Measurements from ENCODE around the gene DZANK1. TPM values are rescaled to one million over a fixed set of nuclear protein-coding genes. Genes with fewer than 3 reads are reported as not detected.

The DZANK1 gene
- total and polyA plus RNA-seq, 9 of the 15 experiments (the other 6 are each of a cell fraction or from before 2014, with no cell fraction given) = 0.04 to 0.18 (median 0.11) TPM; not detected in 2

DNA sequence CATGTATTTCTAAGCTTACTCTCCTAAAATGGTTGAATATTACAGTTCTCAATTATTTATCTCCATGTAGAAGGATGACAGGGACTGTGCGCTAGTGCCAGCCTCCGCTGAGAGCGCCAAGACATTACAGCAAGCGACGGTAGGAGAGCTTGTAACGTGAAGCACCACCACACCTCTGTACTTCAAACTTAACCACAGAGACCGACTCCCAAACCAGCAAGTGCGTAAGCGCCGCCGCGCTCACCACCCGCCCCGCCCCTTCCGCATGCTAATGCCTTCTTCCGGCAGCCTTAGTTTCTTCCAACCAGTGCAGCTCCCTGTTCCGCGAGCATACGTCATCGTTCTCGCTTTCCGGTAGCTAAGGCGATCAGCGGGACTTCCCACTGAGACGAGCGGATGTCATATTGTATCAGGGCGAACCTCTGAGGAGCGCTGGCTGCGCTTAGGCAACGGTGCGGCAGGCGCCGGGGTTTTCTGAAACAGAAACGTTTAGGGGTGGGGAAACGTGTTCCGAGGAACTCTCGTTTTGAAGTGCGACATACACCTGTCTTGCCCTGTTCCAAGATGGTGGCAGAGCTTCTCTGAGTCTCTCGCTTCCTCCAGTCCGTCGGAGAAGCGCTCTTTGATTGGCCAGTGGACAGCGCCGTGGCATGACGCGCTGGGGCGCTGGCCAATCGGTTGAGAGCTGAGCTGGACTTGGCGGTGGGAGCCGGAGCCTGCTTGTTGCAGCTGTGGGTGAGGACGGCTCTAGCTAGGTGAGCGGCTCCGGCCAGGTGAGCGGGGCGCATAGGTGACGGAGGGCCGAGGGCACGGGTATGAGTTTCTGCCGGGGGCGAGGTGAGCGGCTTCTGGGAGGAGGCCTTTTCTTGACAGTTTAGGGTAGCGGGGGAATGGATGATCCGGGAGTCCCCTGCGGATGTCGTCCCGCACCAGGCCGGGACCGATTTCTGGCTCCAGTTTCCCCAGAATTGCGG lies 40.7 kb upstream of the DZANK1 start, which contains the start of gene SEC23B:
SEC23B (plus strand) TSS at position 723 of the 974 bp plus-strand sequence. CDS start 2,896 bp downstream, outside the sequence.
- intact Hi-C loops (cut with micrococcal nuclease) = no loop called here
- ChIA-PET CTCF (ENCODE audit: low intra/inter-chr PET ratio) (no interaction called here), POLR2A (interaction anchor here (0.6 to 1.9 kb wide), 8 partner anchors 9 to 1500 kb away, joined by 3 to 8 read pairs (median 5); partner anchors contain the start of genes DZANK1, POLR3F and RBBP9)
- peak; percentile 99 for FAIRE-seq
- Histone ChIP-seq H3K4me3 (peak within 1 kb of the TSS; percentile 79), H3K4me1 (replicated peaks in 1 of 2; ENCODE audit: control insufficient read depth in 2 of 2, insufficient read depth in 2 of 2, low read length in 2 of 2) (peaks cover 0 to 6% of the 10 kb centered on the region in 2 experiments; a peak in 2 of 5 replicates), H3K36me3 (ENCODE audit: control insufficient read depth, insufficient read depth, low read length) (peaks cover 23% of the 10 kb centered on the region), H3K9me1 (ENCODE audit: control insufficient read depth, insufficient read depth, low read length) (no peaks in the 10 kb centered on the region), H4K20me1 (replicated peaks; ENCODE audit: control insufficient read depth, insufficient read depth, low read length) (no peaks in the 10 kb centered on the region), H3K9ac (ENCODE audit: insufficient read depth in 1 of 2, low read depth in 2 of 2, low read length in 2 of 2) (peak within 1 kb of the TSS; percentile 84 to 92), H3K27ac (ENCODE audit: extremely low read depth, low read depth, low read length) (peak within 1 kb of the TSS; percentile 96), H3K27me3 (ENCODE audit: control insufficient read depth in 2 of 2, insufficient read depth in 2 of 2, low read length in 2 of 2) (no peaks in the 10 kb centered on the region), H3K79me2 (ENCODE audit: control insufficient read depth, insufficient read depth, low read length) (peaks cover 17% of the 10 kb centered on the region), H3K4me2 (ENCODE audit: insufficient read depth, low read length) (peak within 1 kb of the TSS; percentile 86), H2AFZ (ENCODE audit: low read depth, low read length) (peak within 1 kb of the TSS; percentile 97), H3K9me3 (replicated peaks; ENCODE audit: control insufficient read depth, insufficient read depth, low read depth, low read length) (no peaks in the 10 kb centered on the region)
- in situ Hi-C loops (cut with MboI) = no loop called here
- BruUV-seq (replicated peaks) = TSS peak; percentile 98
- peak; percentile 91 to 95 (median 93) for DNase-seq (ENCODE audit: extremely low read depth in 1 of 4, low spot score in 3 of 4)
- WGBS (ENCODE audit: insufficient coverage, low coverage, missing lambda C conversion rate) = under 1% methylated on average over 54 of the region's 69 CpGs
- ATAC-seq = peak; percentile 99
- no peak for TF ChIP-seq ZNF444 (CRISPR knock-in tag; IDR thresholded peaks at IDR 0.05)
- no peak for TF ChIP-seq HMG20A (CRISPR knock-in tag; conservative IDR thresholded peaks at IDR 0.05)
- TF ChIP-seq, protein P1, sequence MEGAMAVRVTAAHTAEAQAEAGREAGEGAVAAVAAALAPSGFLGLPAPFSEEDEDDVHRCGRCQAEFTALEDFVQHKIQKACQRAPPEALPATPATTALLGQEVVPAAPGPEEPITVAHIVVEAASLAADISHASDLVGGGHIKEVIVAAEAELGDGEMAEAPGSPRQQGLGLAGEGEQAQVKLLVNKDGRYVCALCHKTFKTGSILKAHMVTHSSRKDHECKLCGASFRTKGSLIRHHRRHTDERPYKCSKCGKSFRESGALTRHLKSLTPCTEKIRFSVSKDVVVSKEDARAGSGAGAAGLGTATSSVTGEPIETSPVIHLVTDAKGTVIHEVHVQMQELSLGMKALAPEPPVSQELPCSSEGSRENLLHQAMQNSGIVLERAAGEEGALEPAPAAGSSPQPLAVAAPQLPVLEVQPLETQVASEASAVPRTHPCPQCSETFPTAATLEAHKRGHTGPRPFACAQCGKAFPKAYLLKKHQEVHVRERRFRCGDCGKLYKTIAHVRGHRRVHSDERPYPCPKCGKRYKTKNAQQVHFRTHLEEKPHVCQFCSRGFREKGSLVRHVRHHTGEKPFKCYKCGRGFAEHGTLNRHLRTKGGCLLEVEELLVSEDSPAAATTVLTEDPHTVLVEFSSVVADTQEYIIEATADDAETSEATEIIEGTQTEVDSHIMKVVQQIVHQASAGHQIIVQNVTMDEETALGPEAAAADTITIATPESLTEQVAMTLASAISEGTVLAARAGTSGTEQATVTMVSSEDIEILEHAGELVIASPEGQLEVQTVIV (CRISPR knock-in tag; IDR thresholded peaks at IDR 0.05; ENCODE audit: borderline replicate concordance) = no peak
- no peak for TF ChIP-seq FIP1L1 (IDR thresholded peaks at IDR 0.05; ENCODE audit: low read depth, low read length, poor library complexity, severe bottlenecking)
- TF ChIP-seq CTBP1 (IDR thresholded peaks at IDR 0.05; ENCODE audit: borderline replicate concordance) = peak; percentile 60; the same call in 1 of the 2 replicates
- TF ChIP-seq ETV6 (IDR thresholded peaks at IDR 0.05; ENCODE audit: borderline replicate concordance in 1 of 2, low read depth in 2 of 2, low read length in 1 of 2) = no peak
- TF ChIP-seq ETV6 (CRISPR knock-in tag; IDR thresholded peaks at IDR 0.05; ENCODE audit: borderline replicate concordance) = no peak
- TF ChIP-seq NCOA4 (IDR thresholded peaks at IDR 0.05; ENCODE audit: partially characterized antibody) = no peak
- TF ChIP-seq, protein P2, sequence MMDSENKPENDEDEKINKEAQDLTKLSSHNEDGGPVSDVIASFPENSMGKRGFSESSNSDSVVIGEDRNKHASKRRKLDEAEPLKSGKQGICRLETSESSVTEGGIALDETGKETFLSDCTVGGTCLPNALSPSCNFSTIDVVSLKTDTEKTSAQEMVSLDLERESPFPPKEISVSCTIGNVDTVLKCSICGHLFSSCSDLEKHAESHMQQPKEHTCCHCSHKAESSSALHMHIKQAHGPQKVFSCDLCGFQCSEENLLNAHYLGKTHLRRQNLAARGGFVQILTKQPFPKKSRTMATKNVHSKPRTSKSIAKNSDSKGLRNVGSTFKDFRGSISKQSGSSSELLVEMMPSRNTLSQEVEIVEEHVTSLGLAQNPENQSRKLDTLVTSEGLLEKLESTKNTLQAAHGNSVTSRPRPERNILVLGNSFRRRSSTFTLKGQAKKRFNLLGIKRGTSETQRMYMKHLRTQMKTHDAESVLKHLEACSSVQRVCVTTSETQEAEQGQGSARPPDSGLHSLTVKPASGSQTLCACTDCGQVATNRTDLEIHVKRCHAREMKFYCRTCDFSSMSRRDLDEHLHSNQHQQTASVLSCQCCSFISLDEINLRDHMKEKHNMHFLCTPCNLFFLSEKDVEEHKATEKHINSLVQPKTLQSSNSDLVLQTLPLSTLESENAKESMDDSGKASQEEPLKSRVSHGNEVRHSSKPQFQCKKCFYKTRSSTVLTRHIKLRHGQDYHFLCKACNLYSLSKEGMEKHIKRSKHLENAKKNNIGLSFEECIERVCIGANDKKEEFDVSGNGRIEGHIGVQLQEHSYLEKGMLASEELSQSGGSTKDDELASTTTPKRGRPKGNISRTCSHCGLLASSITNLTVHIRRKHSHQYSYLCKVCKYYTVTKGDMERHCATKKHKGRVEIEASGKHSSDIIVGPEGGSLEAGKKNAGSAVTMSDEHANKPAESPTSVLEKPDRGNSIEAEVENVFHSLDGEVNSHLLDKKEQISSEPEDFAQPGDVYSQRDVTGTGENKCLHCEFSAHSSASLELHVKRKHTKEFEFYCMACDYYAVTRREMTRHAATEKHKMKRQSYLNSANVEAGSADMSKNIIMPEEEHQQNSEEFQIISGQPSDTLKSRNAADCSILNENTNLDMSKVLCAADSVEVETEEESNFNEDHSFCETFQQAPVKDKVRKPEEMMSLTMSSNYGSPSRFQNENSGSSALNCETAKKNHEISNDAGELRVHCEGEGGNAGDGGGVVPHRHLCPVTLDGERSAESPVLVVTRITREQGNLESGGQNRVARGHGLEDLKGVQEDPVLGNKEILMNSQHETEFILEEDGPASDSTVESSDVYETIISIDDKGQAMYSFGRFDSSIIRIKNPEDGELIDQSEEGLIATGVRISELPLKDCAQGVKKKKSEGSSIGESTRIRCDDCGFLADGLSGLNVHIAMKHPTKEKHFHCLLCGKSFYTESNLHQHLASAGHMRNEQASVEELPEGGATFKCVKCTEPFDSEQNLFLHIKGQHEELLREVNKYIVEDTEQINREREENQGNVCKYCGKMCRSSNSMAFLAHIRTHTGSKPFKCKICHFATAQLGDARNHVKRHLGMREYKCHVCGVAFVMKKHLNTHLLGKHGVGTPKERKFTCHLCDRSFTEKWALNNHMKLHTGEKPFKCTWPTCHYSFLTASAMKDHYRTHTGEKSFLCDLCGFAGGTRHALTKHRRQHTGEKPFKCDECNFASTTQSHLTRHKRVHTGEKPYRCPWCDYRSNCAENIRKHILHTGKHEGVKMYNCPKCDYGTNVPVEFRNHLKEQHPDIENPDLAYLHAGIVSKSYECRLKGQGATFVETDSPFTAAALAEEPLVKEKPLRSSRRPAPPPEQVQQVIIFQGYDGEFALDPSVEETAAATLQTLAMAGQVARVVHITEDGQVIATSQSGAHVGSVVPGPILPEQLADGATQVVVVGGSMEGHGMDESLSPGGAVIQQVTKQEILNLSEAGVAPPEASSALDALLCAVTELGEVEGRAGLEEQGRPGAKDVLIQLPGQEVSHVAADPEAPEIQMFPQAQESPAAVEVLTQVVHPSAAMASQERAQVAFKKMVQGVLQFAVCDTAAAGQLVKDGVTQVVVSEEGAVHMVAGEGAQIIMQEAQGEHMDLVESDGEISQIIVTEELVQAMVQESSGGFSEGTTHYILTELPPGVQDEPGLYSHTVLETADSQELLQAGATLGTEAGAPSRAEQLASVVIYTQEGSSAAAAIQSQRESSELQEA (IDR thresholded peaks at IDR 0.05; ENCODE audit: low read depth) = no peak
- TF ChIP-seq ZNF217 (CRISPR knock-in tag; IDR thresholded peaks at IDR 0.05) = no peak
